Caco-2 (cell line): ENCODE measurements around the gene PITX2. TPM values are rescaled to one million over a fixed set of nuclear protein-coding genes. Genes with fewer than 3 reads are reported as not detected.

Source experiments
- BruUV-seq: library from RNA; stranded (reverse); fragments of 400-500 nt; replicated peaks from 2 replicates; lab custom pipeline; 2021; lab: Mats Ljungman, UMichigan
- CTCF ChIA-PET: fragments of 300-600 bp; sonication (Branson Sonifier 250); formaldehyde crosslinking; loops from one replicate; lab custom pipeline; 2022; ENCODE audit warnings: antibody characterized with exemption; lab: Charles Lee
- POLR2A ChIA-PET: fragments of 300-600 bp; sonication (Branson Sonifier 250); formaldehyde crosslinking; loops from one replicate; lab custom pipeline; 2022; ENCODE audit warnings: antibody characterized with exemption; lab: Charles Lee
- DNase-seq, 2 experiments: peaks; one replicate each; pipeline versions ENCODE4 v3.0.0 to v3.0.0-alpha.2; 2020 to 2022
- H3K27me3 ChIP-seq: replicated peaks from 2 replicates; pipeline ENCODE4 v1.6.0; 2011; ENCODE audit warnings: low read length; ENCODE audit not compliant: control insufficient read depth, insufficient read depth
- H3K36me3 ChIP-seq: 2 replicates; pipeline ENCODE4 v1.5.1; 2011; ENCODE audit warnings: low read length; ENCODE audit not compliant: control insufficient read depth, insufficient read depth
- H3K4me1 ChIP-seq: fragments of 250-450 bp; sonication (Bioruptor Pico); 2 replicates; pipeline ENCODE4 v1.5.1; 2020; ENCODE audit warnings: mild to moderate bottlenecking
- H3K4me3 ChIP-seq: 2 replicates; pipeline ENCODE4 v1.5.1; 2011; ENCODE audit warnings: low read depth, mild to moderate bottlenecking, control low read depth, low read length
- H3K9me3 ChIP-seq: fragments of 250-450 bp; sonication (Bioruptor Pico); 2 replicates; pipeline ENCODE4 v1.5.1; 2020; ENCODE audit warnings: mild to moderate bottlenecking, moderate library complexity
- H3K27ac Mint-ChIP-seq: one replicate; pipeline ENCODE4 v1.8.0; 2022; ENCODE audit warnings: mixed read lengths; ENCODE audit not compliant: unreplicated experiment
- H3K27me3 Mint-ChIP-seq: one replicate; pipeline ENCODE4 v1.8.0; 2022; ENCODE audit warnings: mixed read lengths; ENCODE audit not compliant: insufficient read depth, unreplicated experiment
- H3K36me3 Mint-ChIP-seq: one replicate; pipeline ENCODE4 v1.8.0; 2022; ENCODE audit warnings: mild to moderate bottlenecking, mixed read lengths; ENCODE audit not compliant: insufficient read depth, unreplicated experiment
- H3K4me1 Mint-ChIP-seq: one replicate; pipeline ENCODE4 v1.8.0; 2022; ENCODE audit warnings: low read depth, mixed read lengths; ENCODE audit not compliant: unreplicated experiment
- H3K4me3 Mint-ChIP-seq: one replicate; pipeline ENCODE4 v1.8.0; 2022; ENCODE audit warnings: mild to moderate bottlenecking, moderate library complexity, mixed read lengths; ENCODE audit not compliant: unreplicated experiment
- H3K9me3 Mint-ChIP-seq: one replicate; pipeline ENCODE4 v1.8.0; 2022; ENCODE audit warnings: mixed read lengths; ENCODE audit not compliant: unreplicated experiment
- intact Hi-C: fragments of 100-400 bp; cut with micrococcal nuclease; formaldehyde crosslinking; loops from one replicate; pipeline ENCODE4 v1.10.0; 2022; ENCODE audit not compliant: unreplicated experiment
- total RNA-seq: library from RNA; stranded (reverse); gene quantifications from 2 replicates; pipeline ENCODE4 v1.2.3, GENCODE V29; 2022
- TF ChIP-seq, protein P1 (sequence below), 2 experiments: fragments of 200-600 bp in 1 of 2; IDR thresholded peaks; 1 replicate in 1 of 2; 2 replicates in 1 of 2; pipeline versions ENCODE4 v1.5.1 to v1.8.0; 2011 to 2022; ENCODE audit warnings: antibody characterized with exemption in 1 of 2, control low read depth in 1 of 2, inconsistent platforms in 1 of 2, low read depth in 1 of 2, low read length in 1 of 2, mild to moderate bottlenecking in 1 of 2, moderate library complexity in 1 of 2; ENCODE audit not compliant: insufficient read depth in 1 of 2, severe bottlenecking in 1 of 2, unreplicated experiment in 1 of 2

Gene PITX2
- total RNA-seq, 1 experiment from 2014 or later, result 82.8 TPM

DNA sequence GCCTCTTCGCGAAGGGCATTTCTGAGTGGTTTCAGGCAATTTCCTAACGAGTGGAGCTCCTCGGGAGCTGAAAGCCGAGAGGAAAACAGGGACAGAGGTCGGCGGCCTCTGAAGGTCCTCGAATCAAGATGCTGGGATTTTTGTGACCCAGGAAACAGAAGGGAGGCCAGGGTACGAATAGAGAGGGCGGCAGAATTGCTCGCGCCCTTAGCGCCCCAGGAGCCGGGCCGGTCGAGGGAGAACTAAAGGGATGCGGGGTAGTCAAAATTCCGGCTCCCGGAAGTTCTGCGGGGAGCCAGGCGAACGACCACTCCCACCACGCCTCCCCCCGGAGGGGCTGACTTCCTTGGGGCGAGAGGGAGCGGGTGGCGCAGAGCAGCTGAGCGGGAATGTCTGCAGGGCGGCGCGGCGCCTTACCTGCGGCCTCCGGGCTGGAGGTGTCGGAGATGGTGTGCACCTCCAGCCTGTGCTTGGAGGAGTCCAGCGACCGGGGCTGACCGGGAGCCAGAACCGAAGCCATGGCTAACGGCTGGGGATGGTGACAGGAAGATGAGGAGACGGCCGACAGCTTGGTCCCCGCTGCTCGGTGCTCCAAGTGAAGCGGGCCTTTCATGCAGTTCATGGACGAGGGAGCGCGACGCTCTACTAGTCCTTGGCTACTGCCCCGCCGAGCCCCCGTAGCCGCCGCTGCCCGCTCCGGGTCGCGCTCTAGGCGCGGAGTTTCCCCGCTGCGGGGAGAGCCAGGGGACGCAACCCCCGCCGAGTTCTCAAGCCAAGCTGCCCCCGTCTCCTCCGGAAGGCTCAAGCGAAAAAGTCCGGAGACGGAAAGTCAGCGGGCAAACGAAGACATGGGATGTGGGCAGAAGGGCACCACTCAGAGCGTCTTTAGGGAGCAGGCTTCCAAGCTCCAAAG lies 782 bp downstream of the PITX2 start:
- H3K27me3 Mint-ChIP-seq, result no peaks in the 10 kb centered on the region
- H3K36me3 ChIP-seq, result peaks cover 6% of the 10 kb centered on the region
- peak; percentile 39 to 46 for DNase-seq
- BruUV-seq, result TSS peak; percentile 28
- TF ChIP-seq, protein P1, sequence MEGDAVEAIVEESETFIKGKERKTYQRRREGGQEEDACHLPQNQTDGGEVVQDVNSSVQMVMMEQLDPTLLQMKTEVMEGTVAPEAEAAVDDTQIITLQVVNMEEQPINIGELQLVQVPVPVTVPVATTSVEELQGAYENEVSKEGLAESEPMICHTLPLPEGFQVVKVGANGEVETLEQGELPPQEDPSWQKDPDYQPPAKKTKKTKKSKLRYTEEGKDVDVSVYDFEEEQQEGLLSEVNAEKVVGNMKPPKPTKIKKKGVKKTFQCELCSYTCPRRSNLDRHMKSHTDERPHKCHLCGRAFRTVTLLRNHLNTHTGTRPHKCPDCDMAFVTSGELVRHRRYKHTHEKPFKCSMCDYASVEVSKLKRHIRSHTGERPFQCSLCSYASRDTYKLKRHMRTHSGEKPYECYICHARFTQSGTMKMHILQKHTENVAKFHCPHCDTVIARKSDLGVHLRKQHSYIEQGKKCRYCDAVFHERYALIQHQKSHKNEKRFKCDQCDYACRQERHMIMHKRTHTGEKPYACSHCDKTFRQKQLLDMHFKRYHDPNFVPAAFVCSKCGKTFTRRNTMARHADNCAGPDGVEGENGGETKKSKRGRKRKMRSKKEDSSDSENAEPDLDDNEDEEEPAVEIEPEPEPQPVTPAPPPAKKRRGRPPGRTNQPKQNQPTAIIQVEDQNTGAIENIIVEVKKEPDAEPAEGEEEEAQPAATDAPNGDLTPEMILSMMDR (IDR thresholded peaks at IDR 0.05; ENCODE audit: insufficient read depth in 1 of 2, low read depth in 1 of 2, low read length in 1 of 2, severe bottlenecking in 1 of 2, unreplicated experiment in 1 of 2), result no peak
- H3K27me3 ChIP-seq, result no peaks in the 10 kb centered on the region
- H3K27ac Mint-ChIP-seq, result peak overlapping the region; percentile 86
- ChIA-PET POLR2A (interaction anchor here (0.7 to 1.2 kb wide), 5 partner anchors 11 to 256 kb away, joined by 3 to 7 read pairs (median 4); no protein-coding TSS in a partner anchor), CTCF (interaction anchor here (0.6 kb wide), 2 partner anchors 12 to 171 kb away, joined by 3 to 4 read pairs; no protein-coding TSS in a partner anchor)
- intact Hi-C loops, result loop anchor here (1.0 to 10.0 kb wide), 3 partner anchors 31 to 427 kb away; partner anchors contain the start of gene ELOVL6
- peak overlapping the region; percentile 92 for H3K4me3 Mint-ChIP-seq
- peak overlapping the region; percentile 58 for H3K4me3 ChIP-seq
- H3K9me3 Mint-ChIP-seq, result no peaks in the 10 kb centered on the region
- H3K9me3 ChIP-seq, result no peaks in the 10 kb centered on the region
- H3K36me3 Mint-ChIP-seq, result peaks cover 97% of the 10 kb centered on the region
- H3K4me1 Mint-ChIP-seq, result peaks cover 41% of the 10 kb centered on the region
- H3K4me1 ChIP-seq, result peaks cover 41% of the 10 kb centered on the region

DNA sequence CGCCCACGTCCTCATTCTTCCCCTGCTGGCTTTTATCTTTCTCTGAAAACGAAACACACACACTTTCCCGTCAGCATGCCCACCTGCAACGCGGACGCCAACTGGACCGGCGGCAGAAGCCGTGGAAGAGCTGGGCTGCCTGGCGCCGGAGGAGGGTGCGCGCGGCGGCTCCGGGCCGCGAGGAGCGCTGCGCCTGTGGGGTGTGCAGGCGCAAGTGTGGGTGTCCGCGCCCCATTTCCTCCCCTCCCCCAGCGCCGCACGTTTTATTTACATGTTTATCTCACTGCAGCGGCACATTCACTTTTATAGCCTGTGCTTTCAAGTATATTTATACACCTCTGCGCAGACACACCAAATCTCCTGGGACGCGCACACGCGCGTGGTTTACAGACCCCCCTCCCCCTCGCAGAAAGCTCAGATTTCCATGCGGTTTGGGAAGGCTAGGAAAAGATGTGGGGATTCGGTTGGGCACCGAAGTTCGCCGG lies 1.5 kb downstream of the PITX2 start:
- CTCF ChIA-PET, result interaction anchor here (0.5 to 0.6 kb wide), 3 partner anchors 13 to 172 kb away, joined by 3 to 4 read pairs (median 4); no protein-coding TSS in a partner anchor
- BruUV-seq, result no TSS peak
- peaks cover 6% of the 10 kb centered on the region for H3K36me3 ChIP-seq
- no peak for DNase-seq
- Mint-ChIP-seq H3K27ac (peak overlapping the region; percentile 86), H3K9me3 (no peaks in the 10 kb centered on the region), H3K36me3 (peaks cover 99% of the 10 kb centered on the region), H3K4me1 (peaks cover 33% of the 10 kb centered on the region), H3K4me3 (peak overlapping the region; percentile 92), H3K27me3 (no peaks in the 10 kb centered on the region)
- no peaks in the 10 kb centered on the region for H3K9me3 ChIP-seq
- peaks cover 37% of the 10 kb centered on the region for H3K4me1 ChIP-seq
- H3K4me3 ChIP-seq, result peak overlapping the region; percentile 58
- POLR2A ChIA-PET, result interaction anchor here (0.7 kb wide), 2 partner anchors 144 to 257 kb away, joined by 4 to 7 read pairs; no protein-coding TSS in a partner anchor
- TF ChIP-seq, protein P1 (IDR thresholded peaks at IDR 0.05; ENCODE audit: insufficient read depth in 1 of 2, low read depth in 1 of 2, low read length in 1 of 2, severe bottlenecking in 1 of 2, unreplicated experiment in 1 of 2), result no peak
- intact Hi-C loops, result loop anchor here (1.0 to 10.0 kb wide), 2 partner anchors 349 to 427 kb away; partner anchors contain the start of gene ELOVL6
- H3K27me3 ChIP-seq, result no peaks in the 10 kb centered on the region
